ENCODE results near the gene SETBP1.

GRCh38 chr18:44691148-44691925 is 10.6 kb downstream of the SETBP1 start:
- TF ChIP-seq ASH2L (IDR thresholded peaks at IDR 0.05; ENCODE audit: low read length) (no peak), CTCF (IDR thresholded peaks at IDR 0.05; ENCODE audit: control extremely low read depth in 1 of 3, insufficient read depth in 1 of 3, low read depth in 1 of 3, low read length in 3 of 3) (no peak), EZH2 (IDR thresholded peaks at IDR 0.05; ENCODE audit: low read depth, low read length, severe bottlenecking) (no peak), EP300 (IDR thresholded peaks at IDR 0.05; ENCODE audit: borderline replicate concordance in 1 of 2, low read depth in 2 of 2, low read length in 2 of 2) (no peak), POLR2A (IDR thresholded peaks at IDR 0.05; ENCODE audit: control extremely low read depth in 1 of 2, low read depth in 2 of 2, low read length in 2 of 2) (no peak), RXRA (IDR thresholded peaks at IDR 0.05; ENCODE audit: insufficient read depth, low read depth, low read length) (no peak), JUND (IDR thresholded peaks at IDR 0.05; ENCODE audit: low read length) (no peak), TCF12 (IDR thresholded peaks at IDR 0.05; ENCODE audit: low read depth, low read length) (no peak), NANOG (IDR thresholded peaks at IDR 0.05; ENCODE audit: insufficient read depth, low read depth, low read length, poor library complexity, severe bottlenecking) (no peak), SAP30 (IDR thresholded peaks at IDR 0.05; ENCODE audit: insufficient read depth, insufficient replicate concordance, low read length) (no peak)

Measured in H1 (cell line).